Lung (tissue), 12 donors: ENCODE measurements around the gene RGS8. TPM values are rescaled to one million over a fixed set of nuclear protein-coding genes. Genes with fewer than 3 reads are reported as not detected.
A peak's percentile ranks its signal among the peaks of the same experiment; 100 is the strongest.

Experiments
- ATAC-seq: fragments of 200-7000 bp; cut with Tn5 transposase; one replicate; pipeline ENCODE4 v1.9.1; 2020; ENCODE audit warnings: moderate number of reproducible peaks; ENCODE audit not compliant: insufficient read depth, low FRiP score
- DNase-seq, 3 donors: peaks; one replicate each; pipeline ENCODE4 v3.0.0-alpha.2; 2013 to 2017
- H3K27ac ChIP-seq, 2 donors: one replicate each; pipeline ENCODE4 v1.5.1; 2013; ENCODE audit warnings: mild to moderate bottlenecking in 2 of 2, moderate library complexity in 2 of 2, control low read depth in 1 of 2, inconsistent platforms in 1 of 2, low read depth in 1 of 2, low read length in 1 of 2
- H3K27me3 ChIP-seq, 3 donors: one replicate each; pipeline ENCODE4 v1.5.1; 2013; ENCODE audit warnings: low read length in 2 of 3; ENCODE audit not compliant: control insufficient read depth in 3 of 3, insufficient read depth in 3 of 3
- H3K36me3 ChIP-seq, 4 donors: one replicate each; pipeline ENCODE4 v1.5.1; 2013; ENCODE audit warnings: low read length in 4 of 4, mild to moderate bottlenecking in 1 of 4, moderate library complexity in 1 of 4; ENCODE audit not compliant: control insufficient read depth in 4 of 4, insufficient read depth in 4 of 4
- H3K4me1 ChIP-seq, 5 donors: one replicate each; pipeline ENCODE4 v1.5.1; 2013; ENCODE audit warnings: low read length in 5 of 5, mild to moderate bottlenecking in 2 of 5, moderate library complexity in 1 of 5; ENCODE audit not compliant: control insufficient read depth in 5 of 5, insufficient read depth in 5 of 5
- H3K4me3 ChIP-seq: one replicate; pipeline ENCODE4 v1.5.1; 2013; ENCODE audit warnings: mild to moderate bottlenecking, control low read depth, moderate library complexity
- H3K9ac ChIP-seq, 2 donors: one replicate each; pipeline ENCODE4 v1.5.1; 2013; ENCODE audit warnings: low read length in 2 of 2, control low read depth in 1 of 2; ENCODE audit not compliant: insufficient read depth in 1 of 2
- H3K9me3 ChIP-seq, 4 donors: one replicate each; pipeline ENCODE4 v1.5.1; 2013; ENCODE audit warnings: low read length in 3 of 4, mild to moderate bottlenecking in 1 of 4, moderate library complexity in 1 of 4; ENCODE audit not compliant: control insufficient read depth in 4 of 4, insufficient read depth in 3 of 4
- CTCF ChIP-seq: IDR thresholded peaks from 2 replicates; pipeline ENCODE4 v1.5.1; 2012; ENCODE audit warnings: mild to moderate bottlenecking; ENCODE audit errors: control extremely low read depth, extremely low read depth
- WGBS, 2 donors: extraction: QIAGEN DNeasy Blood & Tissue Kit; methylation state at CpG; one replicate each; pipeline ENCODE4 v1.1.7; 2013; 5-methylcytosine and 5-hydroxymethylcytosine counted together
- polyA plus RNA-seq, 2 donors: library from polyadenylated mRNA; stranded (reverse); fragments of 200-250 nt; gene quantifications; one replicate each; pipeline ENCODE4 v1.2.1, GENCODE V29; 2013
- total RNA-seq, 2 donors: library from RNA; depleted of rRNA in 1 of 2; stranded (reverse); fragments of >200 nt in 1 of 2; gene quantifications; one replicate each; pipeline ENCODE4 v1.2.1, GENCODE V29; 2014 to 2021
- donor health status: control.
- donor health status: control.
- donor health status: Bipolar disorder and iron deficiency.
- donor health status: healthy.
- donor health status: DM: yes; HTN: yes; CAD: no.

Gene RGS8
- total and polyA plus RNA-seq, 4 donors: 0.02 to 0.03 (median 0.02) TPM; not detected in 1

GRCh38 chr1:182725259-182726255 lies 41.2 kb upstream of the RGS8 start:
- WGBS, 2 donors: 70 to 78% methylated on average over 8 of the region's 8 CpGs

GRCh38 chr1:182724215-182724614 lies 39.8 kb upstream of the RGS8 start:
- Histone ChIP-seq H3K27ac (no peak overlapping the region), H3K4me1 (peaks cover 0 to 6% (median 0%) of the 10 kb centered on the region in 5 donors), H3K4me3 (no peak overlapping the region), H3K9me3 (no peaks in the 10 kb centered on the region), H3K36me3 (no peaks in the 10 kb centered on the region), H3K9ac (no peak overlapping the region), H3K27me3 (no peaks in the 10 kb centered on the region)
- ATAC-seq (no peak), DNase-seq (no peak)
- TF ChIP-seq CTCF: no peak
- 89 to 91% methylated on average over 2 of the region's 2 CpGs for WGBS, 2 donors

More at GRCh38 chr1:182725259-182726255, 41.2 kb upstream of the RGS8 start:
- Histone ChIP-seq H3K27ac (no peak overlapping the region), H3K27me3 (no peaks in the 10 kb centered on the region), H3K4me3 (no peak overlapping the region), H3K4me1 (peaks cover 0 to 6% (median 0%) of the 10 kb centered on the region in 5 donors), H3K9me3 (no peaks in the 10 kb centered on the region), H3K9ac (no peak overlapping the region), H3K36me3 (no peaks in the 10 kb centered on the region)
- DNase-seq (peak; percentile 74 to 80 (median 77)), ATAC-seq (no peak)
- TF ChIP-seq CTCF: no peak

- no peaks in the 10 kb centered on the region for H3K9me3 ChIP-seq
- 77 to 81% methylated on average over 2 of the region's 2 CpGs for WGBS, 2 donors
- no peak for TF ChIP-seq CTCF
- no peak overlapping the region for H3K27ac ChIP-seq
- peaks cover 0 to 6% (median 0%) of the 10 kb centered on the region in 5 donors for H3K4me1 ChIP-seq
- H3K9ac ChIP-seq: no peak overlapping the region
- DNase-seq (peak in 1 of 3 donors; percentile 54), ATAC-seq (no peak)
- no peaks in the 10 kb centered on the region for H3K36me3 ChIP-seq
- H3K4me3 ChIP-seq: no peak overlapping the region
- H3K27me3 ChIP-seq: no peaks in the 10 kb centered on the region
Measured at GRCh38 chr1:182723200-182723599, 38.8 kb upstream of the RGS8 start.
